Aorta (tissue), 5 donors: ENCODE measurements around the gene WDPCP. TPM values are rescaled to one million over a fixed set of nuclear protein-coding genes. Genes with fewer than 3 reads are reported as not detected.
A peak's percentile ranks its signal among the peaks of the same experiment; 100 is the strongest.

Experiments used
- ATAC-seq: fragments of 200-7000 bp; cut with Tn5 transposase; one replicate; pipeline ENCODE4 v1.9.1; 2022; ENCODE audit warnings: moderate library complexity; ENCODE audit not compliant: low FRiP score
- DNase-seq, 2 donors: peaks; one replicate each; pipeline ENCODE4 v3.0.0-alpha.2; 2020
- H3K27ac ChIP-seq, 2 donors: one replicate each; pipeline ENCODE4 v1.5.1; 2013; ENCODE audit warnings: low read length in 2 of 2, mild to moderate bottlenecking in 2 of 2, moderate library complexity in 2 of 2, control low read depth in 1 of 2, inconsistent platforms in 1 of 2, low read depth in 1 of 2
- H3K27me3 ChIP-seq, 2 donors: one replicate each; pipeline ENCODE4 v1.6.1; 2013; ENCODE audit warnings: control low read depth in 1 of 2, low read length in 1 of 2, mild to moderate bottlenecking in 1 of 2, moderate library complexity in 1 of 2; ENCODE audit not compliant: insufficient read depth in 2 of 2, control insufficient read depth in 1 of 2
- H3K36me3 ChIP-seq, 2 donors: one replicate each; pipeline ENCODE4 v1.6.1; 2013; ENCODE audit warnings: control low read depth in 1 of 2, low read length in 1 of 2, mild to moderate bottlenecking in 1 of 2; ENCODE audit not compliant: insufficient read depth in 2 of 2, control insufficient read depth in 1 of 2
- H3K4me1 ChIP-seq, 2 donors: one replicate each; pipeline ENCODE4 v1.6.1; 2013; ENCODE audit warnings: low read length in 2 of 2, control low read depth in 1 of 2, mild to moderate bottlenecking in 1 of 2, moderate library complexity in 1 of 2; ENCODE audit not compliant: insufficient read depth in 2 of 2, control insufficient read depth in 1 of 2
- H3K4me3 ChIP-seq, 2 donors: one replicate each; pipeline ENCODE4 v1.5.1; 2013; ENCODE audit warnings: low read length in 2 of 2, control low read depth in 1 of 2, mild to moderate bottlenecking in 1 of 2
- H3K9me3 ChIP-seq: one replicate; pipeline ENCODE4 v1.6.1; 2013; ENCODE audit warnings: mild to moderate bottlenecking, low read length; ENCODE audit not compliant: control insufficient read depth
- WGBS, 2 donors: extraction: QIAGEN DNeasy Blood & Tissue Kit; methylation state at CpG; one replicate each; pipeline ENCODE4 v1.1.7; 2013; 5-methylcytosine and 5-hydroxymethylcytosine counted together
- intact Hi-C, 2 donors: fragments of 100-400 bp; cut with DNase I; formaldehyde crosslinking; loops; one replicate each; pipeline versions ENCODE4 v1.14.2 to v1.15.0; 2022
- polyA plus RNA-seq, 2 donors: library from polyadenylated mRNA; stranded (reverse); fragments of 200-250 nt; gene quantifications; one replicate each; pipeline ENCODE4 v1.2.3, GENCODE V29; 2013
- total RNA-seq, 2 donors: library from RNA; stranded (reverse); fragmentation: NEBNext Ultra II Directional; extraction: Animal tissue kit (Norgen Biotek cat#: 25700); gene quantifications; one replicate each; pipeline ENCODE4 v1.2.1, GENCODE V29; 2021
- donor health status: healthy with polysubstance abuse.
- donor health status: Bipolar disorder and iron deficiency.
- donor health status: DM: no; HTN: no; CAD: no.
- donor health status: DM: no; HTN: no; CAD: no.
- donor health status: DM: yes; HTN: yes; CAD: no.

The WDPCP gene
- total and polyA plus RNA-seq, 4 donors = 2.9 to 20.8 (median 15.3) TPM

DNA sequence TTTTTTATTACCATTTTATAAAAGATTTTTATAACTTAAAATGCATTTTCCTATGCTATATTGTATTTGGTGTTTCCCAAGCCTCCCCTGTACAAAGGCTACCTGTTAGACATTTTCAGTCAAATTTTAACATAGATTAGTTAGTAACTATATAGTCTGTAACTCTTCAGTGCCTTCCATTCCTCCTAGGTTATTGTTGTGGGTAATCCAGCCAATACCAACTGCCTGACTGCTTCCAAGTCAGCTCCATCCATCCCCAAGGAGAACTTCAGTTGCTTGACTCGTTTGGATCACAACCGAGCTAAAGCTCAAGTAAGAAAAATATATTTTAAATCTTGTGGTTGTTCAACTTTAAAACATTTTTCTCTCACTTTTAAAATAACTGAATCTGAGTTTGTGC lies 10.7 kb upstream of the WDPCP start:
- Histone ChIP-seq H3K27me3 (no peaks in the 10 kb centered on the region), H3K36me3 (peaks cover 0 to 4% of the 10 kb centered on the region in 2 donors), H3K4me3 (no peak overlapping the region), H3K27ac (no peak overlapping the region), H3K9me3 (no peaks in the 10 kb centered on the region), H3K4me1 (no peaks in the 10 kb centered on the region)
- DNase-seq = no peak
- 19 to 30% methylated on average over 2 of the region's 2 CpGs for WGBS, 2 donors
- no peak for ATAC-seq
- intact Hi-C loops = no loop called here

DNA sequence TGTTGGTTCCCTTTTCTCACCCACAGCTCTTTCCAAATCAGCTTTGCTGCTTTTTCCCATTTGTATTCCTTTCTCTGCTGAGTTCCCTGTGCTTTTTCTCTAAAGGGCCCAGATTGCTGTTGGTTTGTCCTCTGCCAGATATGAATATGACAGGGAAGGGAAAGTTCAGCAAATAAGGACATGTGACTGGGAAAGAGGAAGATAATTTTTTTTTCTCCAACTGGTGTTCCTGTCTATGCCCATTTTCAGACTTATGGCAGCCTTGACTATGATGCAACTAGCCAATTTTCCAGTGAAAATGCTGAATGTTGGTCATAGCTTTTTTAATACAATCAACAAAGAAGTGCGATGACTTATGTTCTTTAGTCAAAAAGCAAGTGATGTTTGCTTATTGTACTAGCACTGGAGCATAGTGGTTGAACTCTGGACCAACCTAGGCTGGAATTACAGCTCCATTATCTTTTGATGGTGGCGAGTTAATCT lies 8.2 kb upstream of the WDPCP start:
- ATAC-seq = no peak
- no peak overlapping the region for H3K4me3 ChIP-seq
- no peak overlapping the region for H3K27ac ChIP-seq
- intact Hi-C loops = no loop called here
- H3K36me3 ChIP-seq = peaks cover 0 to 4% of the 10 kb centered on the region in 2 donors
- no peaks in the 10 kb centered on the region for H3K4me1 ChIP-seq
- no peak for DNase-seq
- no peaks in the 10 kb centered on the region for H3K9me3 ChIP-seq
- H3K27me3 ChIP-seq = no peaks in the 10 kb centered on the region
- 84 to 90% methylated on average over 2 of the region's 2 CpGs for WGBS, 2 donors

DNA sequence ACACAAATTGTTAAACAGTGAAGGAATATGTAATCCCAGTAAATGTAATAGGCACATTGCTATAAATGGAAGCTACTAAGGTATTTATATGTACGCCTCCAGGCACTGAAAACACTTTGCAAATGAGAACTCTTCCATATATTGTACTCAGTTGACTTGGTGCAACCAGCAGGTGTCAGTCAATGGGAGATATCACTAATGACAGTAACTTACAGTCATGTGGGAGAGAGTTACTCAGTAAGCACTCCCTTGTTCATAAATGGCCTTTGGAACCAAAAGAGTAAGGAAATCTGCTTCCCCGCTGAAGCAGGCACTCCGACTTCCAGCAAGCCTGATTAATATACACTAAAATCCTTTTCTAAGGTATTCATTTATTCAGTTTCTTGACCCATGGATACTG lies 6.4 kb upstream of the WDPCP start:
- no peaks in the 10 kb centered on the region for H3K27me3 ChIP-seq
- H3K9me3 ChIP-seq = no peaks in the 10 kb centered on the region
- DNase-seq (no peak), ATAC-seq (no peak)
- WGBS, 2 donors = 95 to 96% methylated on average over 3 of the region's 3 CpGs
- intact Hi-C loops = no loop called here
- no peaks in the 10 kb centered on the region for H3K36me3 ChIP-seq
- H3K4me1 ChIP-seq = peaks cover 0 to 8% of the 10 kb centered on the region in 2 donors
- H3K4me3 ChIP-seq = no peak overlapping the region
- H3K27ac ChIP-seq = no peak overlapping the region

DNA sequence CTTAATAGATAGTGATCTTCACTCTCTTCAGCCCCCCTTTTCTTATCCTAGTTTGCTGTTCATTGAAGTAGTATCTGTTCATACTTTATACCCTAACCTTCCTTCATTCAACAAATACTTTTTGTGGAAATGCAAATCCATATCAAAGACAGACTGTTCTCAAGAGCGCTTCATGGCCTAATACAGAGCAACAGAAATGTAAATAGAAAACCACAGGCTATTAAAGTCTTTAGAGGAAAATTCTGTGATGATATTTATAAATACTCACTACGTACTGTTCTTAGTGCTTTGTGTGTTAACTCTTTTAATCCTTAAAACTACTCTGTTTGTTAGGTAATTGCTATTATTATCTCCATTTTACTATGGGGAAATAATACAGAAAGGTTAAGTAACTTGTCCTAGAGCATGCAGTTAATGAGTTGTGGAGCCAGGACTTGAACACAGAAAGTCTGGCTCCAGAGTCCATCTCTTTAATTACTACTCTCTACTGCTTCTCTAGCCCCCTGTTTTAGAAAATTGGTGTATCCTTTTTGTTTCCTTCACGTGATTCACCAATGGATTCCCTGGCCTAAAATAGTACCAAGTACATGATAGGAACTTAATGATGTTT lies 3.4 kb upstream of the WDPCP start:
- no peak for ATAC-seq
- Histone ChIP-seq H3K27ac (no peak overlapping the region), H3K36me3 (no peaks in the 10 kb centered on the region), H3K27me3 (no peaks in the 10 kb centered on the region), H3K4me3 (no peak overlapping the region), H3K9me3 (no peaks in the 10 kb centered on the region), H3K4me1 (peaks cover 2 to 8% of the 10 kb centered on the region in 2 donors)
- 47 to 63% methylated on average over 3 of the region's 3 CpGs for WGBS, 2 donors
- intact Hi-C loops = no loop called here
- no peak for DNase-seq

DNA sequence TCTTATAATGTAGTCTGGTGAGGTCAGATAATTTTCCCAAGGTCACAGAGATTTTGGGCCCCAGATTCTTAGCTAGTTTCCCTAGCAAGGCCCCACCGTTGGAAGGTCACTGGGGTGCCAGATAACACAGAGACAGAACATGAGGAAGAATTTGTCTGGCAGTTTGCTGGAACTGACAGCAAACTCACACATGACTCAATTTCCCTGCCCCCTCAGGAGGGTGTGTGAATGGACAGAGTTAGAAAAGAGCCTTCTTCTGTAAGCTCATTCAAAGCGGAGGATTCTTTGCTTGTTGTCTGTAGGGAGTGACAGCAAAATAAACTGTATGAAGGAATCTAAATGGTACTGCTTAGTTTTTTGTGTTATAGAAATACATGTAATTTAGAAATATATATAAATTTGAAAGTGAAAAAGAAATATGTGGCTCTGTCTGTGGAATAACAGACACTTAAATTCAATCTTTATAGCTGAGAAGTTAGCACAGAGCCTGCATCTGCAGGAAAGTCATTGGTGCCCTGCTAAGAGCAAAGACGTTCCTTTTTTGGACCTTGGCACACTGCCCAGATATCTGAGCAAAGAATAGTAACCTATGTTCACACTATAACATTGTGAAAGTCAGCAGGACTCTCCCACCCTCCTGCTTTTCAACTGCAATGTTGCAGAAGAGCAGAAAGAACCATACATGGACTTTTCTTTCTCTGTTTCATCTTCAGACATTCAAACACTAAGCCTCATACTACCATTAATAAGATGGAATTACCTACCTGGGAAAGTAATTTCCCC lies 2.5 kb upstream of the WDPCP start:
- Histone ChIP-seq H3K27ac (no peak overlapping the region), H3K27me3 (no peaks in the 10 kb centered on the region), H3K4me3 (peak overlapping the region in 1 of 2 donors; percentile 21), H3K4me1 (peaks cover 2 to 8% of the 10 kb centered on the region in 2 donors), H3K36me3 (no peaks in the 10 kb centered on the region), H3K9me3 (no peaks in the 10 kb centered on the region)
- ATAC-seq = no peak
- WGBS, 2 donors = 30 to 31% methylated on average over 3 of the region's 3 CpGs
- intact Hi-C loops = no loop called here
- DNase-seq = no peak

DNA sequence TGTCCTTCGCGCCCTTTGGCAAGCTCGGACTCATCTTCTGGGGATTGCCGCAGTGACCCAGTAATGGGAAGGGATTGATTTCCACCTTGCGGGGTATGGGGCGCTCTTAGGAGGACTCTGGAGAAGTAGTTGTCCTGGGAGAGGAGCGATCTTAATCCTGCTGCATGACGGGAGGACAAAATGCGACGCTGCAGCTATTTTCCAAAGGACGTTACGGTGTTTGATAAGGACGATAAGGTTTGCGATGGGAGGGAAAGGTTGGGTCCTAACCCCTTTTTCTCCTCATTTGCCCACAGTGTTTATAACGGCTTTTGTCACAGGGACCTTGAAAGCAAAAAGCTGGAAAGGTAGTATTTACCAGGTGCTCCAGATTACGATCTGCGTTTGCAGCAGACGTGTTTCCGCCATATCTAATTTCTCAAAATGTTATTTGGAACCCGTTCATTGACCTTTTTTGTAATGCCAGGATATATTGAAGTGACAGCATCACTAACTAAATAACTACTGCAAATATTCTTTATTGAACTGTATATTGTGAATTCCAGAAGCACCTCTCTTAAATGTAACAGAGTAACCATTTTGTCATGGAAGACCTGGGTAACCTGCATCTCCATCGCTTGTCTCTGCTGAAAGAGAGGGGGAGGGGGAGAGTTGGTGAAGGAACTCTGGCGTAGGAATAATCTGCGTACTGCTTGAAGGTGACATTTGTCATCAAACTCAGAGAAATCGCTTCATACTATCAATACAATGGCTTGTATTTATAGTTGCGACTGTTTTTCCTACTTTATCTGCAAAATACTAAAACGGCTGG lies 1.1 kb upstream of the WDPCP start:
- intact Hi-C loops = loop anchor here (10.0 kb wide), 2 partner anchors 255 to 275 kb away; partner anchors contain the start of gene UGP2 (in 1 of the 2)
- ATAC-seq = peak; percentile 23
- H3K27ac ChIP-seq = peak overlapping the region in 1 of 2 donors; percentile 74
- H3K4me3 ChIP-seq = peak overlapping the region; percentile 86 to 94
- no peaks in the 10 kb centered on the region for H3K36me3 ChIP-seq
- no peak for DNase-seq
- no peaks in the 10 kb centered on the region for H3K9me3 ChIP-seq
- 1 to 2% methylated on average over 26 of the region's 26 CpGs for WGBS, 2 donors
- H3K4me1 ChIP-seq = peaks cover 2 to 8% of the 10 kb centered on the region in 2 donors
- no peaks in the 10 kb centered on the region for H3K27me3 ChIP-seq

DNA sequence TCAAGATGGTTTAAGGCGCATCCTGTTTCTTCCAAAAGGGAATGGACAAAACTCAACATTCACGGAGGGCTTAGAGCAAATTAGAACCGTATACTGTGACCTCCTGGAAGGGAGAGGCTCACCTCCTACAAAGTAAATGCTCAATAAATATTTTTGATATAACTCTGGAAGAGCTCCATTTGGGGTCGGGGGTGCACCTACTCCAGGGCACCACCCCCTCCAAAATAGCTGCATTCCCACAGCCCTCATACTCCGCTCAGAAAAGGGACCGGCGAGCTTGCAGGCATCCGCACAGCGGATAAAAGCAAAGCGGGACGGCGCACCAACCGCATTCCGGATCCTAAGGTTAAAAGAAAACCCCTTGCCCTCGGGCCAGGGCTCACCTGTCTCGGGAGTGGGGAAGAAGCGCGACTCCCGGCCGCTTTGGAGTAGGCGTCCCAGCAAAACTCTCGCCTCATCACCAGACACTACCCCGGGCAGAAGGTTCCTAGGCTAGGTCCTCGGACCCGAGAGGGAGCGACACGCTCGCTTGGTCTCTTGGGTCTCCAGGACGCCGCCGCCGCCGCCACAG lies 378 bp downstream of the WDPCP start:
- Histone ChIP-seq H3K4me3 (peak overlapping the region; percentile 83 to 84), H3K9me3 (no peaks in the 10 kb centered on the region), H3K27ac (peak overlapping the region in 1 of 2 donors; percentile 66), H3K27me3 (no peaks in the 10 kb centered on the region), H3K4me1 (peaks cover 2 to 8% of the 10 kb centered on the region in 2 donors), H3K36me3 (no peaks in the 10 kb centered on the region)
- WGBS, 2 donors = 0 to 1% methylated on average over 33 of the region's 33 CpGs
- ATAC-seq (peak; percentile 76), DNase-seq (no peak)
- intact Hi-C loops = loop anchor here (10.0 kb wide), 2 partner anchors 257 to 277 kb away; partner anchors contain the start of gene UGP2 (in 1 of the 2)

DNA sequence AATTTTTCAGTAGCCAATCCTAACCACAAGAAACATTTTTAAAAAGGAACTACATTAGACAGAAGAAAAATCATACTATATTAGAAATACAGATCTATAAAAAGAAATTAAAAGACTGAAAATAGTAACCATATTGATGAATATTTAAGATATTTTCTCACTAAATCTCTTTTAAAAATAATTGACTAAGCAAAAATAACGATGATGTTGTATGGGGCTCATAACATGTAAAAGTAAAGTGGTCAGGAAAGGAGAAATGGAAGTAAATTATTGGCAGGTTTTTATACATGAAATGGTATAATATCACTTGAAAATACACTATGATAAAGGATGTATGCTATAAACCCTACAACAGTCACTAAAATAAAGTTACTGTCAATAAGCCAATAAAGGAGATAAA lies 5.4 kb downstream of the WDPCP start:
- peaks cover 0 to 2% of the 10 kb centered on the region in 2 donors for H3K4me1 ChIP-seq
- WGBS, 2 donors = 96 to 100% methylated on average over 1 of the region's 1 CpG
- no peaks in the 10 kb centered on the region for H3K9me3 ChIP-seq
- no peaks in the 10 kb centered on the region for H3K36me3 ChIP-seq
- no peaks in the 10 kb centered on the region for H3K27me3 ChIP-seq
- no peak for DNase-seq
- ATAC-seq = no peak
- intact Hi-C loops = loop anchor here (10.0 kb wide), 2 partner anchors 262 to 282 kb away; partner anchors contain the start of gene UGP2 (in 1 of the 2)
- H3K27ac ChIP-seq = no peak overlapping the region
- no peak overlapping the region for H3K4me3 ChIP-seq
